ENCODE measurements around the gene ASPG. TPM values are rescaled to one million over a fixed set of nuclear protein-coding genes. Genes with fewer than 3 reads are reported as not detected.

ASPG gene
- total RNA-seq, 1 experiment from 2014 or later: not detected

DNA sequence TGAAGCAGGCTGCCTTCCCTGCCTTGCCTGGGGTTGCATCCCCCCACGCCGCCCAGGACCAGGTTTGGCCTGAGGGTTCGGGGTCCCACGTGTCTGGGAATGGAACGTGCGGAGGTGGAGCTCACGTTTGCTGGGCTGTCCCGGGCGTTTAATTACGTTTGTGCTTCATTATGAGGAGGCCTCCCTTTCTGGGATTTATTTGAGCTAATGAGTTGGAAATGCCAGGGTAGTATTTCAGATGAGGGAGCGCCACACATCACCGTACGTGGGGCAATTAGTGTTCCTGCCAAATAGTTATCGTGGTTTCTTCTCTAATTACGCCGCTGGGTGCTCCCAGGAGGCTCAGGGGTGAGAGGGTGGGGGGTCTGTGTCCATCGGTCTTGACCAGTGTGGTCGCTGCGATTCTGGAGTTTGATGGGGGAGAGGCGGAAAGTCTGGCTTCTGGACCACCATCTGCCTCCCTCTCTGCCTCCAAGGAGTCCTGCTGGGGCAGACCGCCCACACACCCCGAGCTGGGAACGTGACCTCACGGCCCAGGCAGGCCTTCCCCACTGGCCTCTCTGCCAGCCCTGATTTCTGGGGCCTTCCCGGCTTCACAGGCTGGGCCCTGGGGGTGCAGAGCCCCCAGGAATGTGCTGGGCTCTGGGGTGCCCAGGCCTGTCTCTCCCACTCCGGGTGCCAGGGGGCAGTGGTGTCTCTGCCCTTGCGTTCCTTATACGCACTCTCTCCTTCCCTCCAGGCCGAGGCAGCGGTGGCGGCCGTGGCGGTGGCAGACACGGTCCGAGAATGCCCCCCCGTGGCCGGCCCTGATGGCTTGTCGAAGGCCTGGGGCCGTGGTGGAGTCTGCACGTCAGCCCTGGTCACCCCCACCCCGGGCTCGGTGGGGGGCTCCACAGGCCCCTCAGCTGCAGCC is 71.8 kb downstream of the ASPG start:
- H3K9me3 ChIP-seq (replicated peaks): no peaks in the 10 kb centered on the region
- H3K27me3 ChIP-seq (replicated peaks): no peaks in the 10 kb centered on the region
- H3K4me3 ChIP-seq: no peak overlapping the region
- no peaks in the 10 kb centered on the region for H3K4me1 ChIP-seq (replicated peaks)
- H3K36me3 ChIP-seq: no peaks in the 10 kb centered on the region
- no peak for DNase-seq (ENCODE audit: low read depth in 1 of 2, low spot score in 2 of 2)
- H3K27ac ChIP-seq: no peak overlapping the region

DNA sequence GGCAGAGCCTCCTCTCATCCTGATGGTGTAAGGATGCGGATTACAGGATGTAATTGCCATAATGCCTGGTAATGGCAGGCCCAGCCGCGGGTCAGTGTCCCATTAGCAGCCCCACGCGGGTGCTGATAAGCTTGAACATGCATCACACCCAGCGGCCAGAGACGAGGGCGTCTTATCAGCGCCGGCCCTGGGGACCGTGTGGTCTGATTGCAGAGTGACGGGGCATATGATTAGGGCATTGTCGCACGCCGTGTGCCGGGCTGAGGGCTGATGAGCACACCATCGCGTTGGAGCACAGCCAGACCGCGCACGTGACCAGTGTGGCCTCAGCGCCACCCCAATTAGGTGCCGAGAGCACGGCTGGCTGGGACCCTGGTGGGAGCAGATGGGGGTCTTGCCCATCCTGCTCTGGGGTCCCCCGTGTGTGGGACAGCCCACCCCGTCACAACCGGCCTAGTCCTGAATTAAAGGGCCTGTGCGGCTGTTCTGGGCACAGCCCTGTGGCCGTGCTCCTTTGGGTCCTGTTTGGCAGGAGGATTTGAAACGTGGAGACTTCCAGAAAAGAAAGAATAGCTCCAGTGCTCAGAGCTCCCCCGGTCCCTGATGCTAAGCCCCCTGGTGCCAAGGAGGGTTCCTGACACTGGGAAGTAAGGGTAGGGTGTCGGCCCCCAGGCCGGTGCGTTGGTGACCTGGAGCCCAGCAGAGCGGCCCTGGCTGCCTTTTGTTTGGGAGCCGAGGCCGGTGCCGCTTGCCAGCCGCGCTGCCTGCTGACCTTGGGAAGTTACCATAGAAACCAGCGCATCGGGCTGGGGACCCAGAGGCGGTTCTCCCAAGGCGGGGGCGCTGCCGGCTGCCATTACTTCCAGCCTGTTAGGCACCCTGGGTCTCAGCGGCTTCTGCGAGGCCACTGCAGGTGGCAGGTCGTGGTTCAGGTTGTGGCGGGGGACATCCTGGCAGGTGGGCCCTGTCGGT is 73.6 kb downstream of the ASPG start:
- H3K36me3 ChIP-seq: no peaks in the 10 kb centered on the region
- DNase-seq (ENCODE audit: low read depth in 1 of 2, low spot score in 2 of 2): no peak
- H3K9me3 ChIP-seq (replicated peaks): no peaks in the 10 kb centered on the region
- no peak overlapping the region for H3K27ac ChIP-seq
- H3K27me3 ChIP-seq (replicated peaks): no peaks in the 10 kb centered on the region
- no peak overlapping the region for H3K4me3 ChIP-seq
- H3K4me1 ChIP-seq (replicated peaks): no peaks in the 10 kb centered on the region

DNA sequence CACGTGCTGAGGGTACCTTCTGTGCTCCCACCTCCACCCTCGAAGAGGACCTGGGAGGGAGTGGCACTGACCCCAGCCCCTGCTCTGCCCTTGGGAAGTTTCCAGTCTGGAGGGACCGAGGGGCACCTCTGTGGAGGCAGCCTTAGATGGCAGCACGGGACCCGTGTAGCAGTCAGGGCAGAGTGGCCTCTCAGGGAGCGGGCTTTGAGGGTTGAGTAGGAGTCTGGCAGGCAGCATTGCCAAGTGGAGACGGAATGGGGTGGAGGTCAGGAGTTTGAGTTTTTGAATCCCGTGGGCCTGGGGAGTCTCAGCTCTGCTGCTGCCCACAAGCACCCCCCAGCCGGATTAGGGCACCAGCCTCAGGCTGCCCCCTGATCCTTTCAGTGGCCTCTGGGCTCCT is 74.5 kb downstream of the ASPG start:
- Histone ChIP-seq H3K27ac (no peak overlapping the region), H3K4me3 (no peak overlapping the region), H3K9me3 (replicated peaks) (no peaks in the 10 kb centered on the region), H3K36me3 (no peaks in the 10 kb centered on the region), H3K27me3 (replicated peaks) (no peaks in the 10 kb centered on the region), H3K4me1 (replicated peaks) (no peaks in the 10 kb centered on the region)
- DNase-seq (ENCODE audit: low read depth in 1 of 2, low spot score in 2 of 2): no peak

DNA sequence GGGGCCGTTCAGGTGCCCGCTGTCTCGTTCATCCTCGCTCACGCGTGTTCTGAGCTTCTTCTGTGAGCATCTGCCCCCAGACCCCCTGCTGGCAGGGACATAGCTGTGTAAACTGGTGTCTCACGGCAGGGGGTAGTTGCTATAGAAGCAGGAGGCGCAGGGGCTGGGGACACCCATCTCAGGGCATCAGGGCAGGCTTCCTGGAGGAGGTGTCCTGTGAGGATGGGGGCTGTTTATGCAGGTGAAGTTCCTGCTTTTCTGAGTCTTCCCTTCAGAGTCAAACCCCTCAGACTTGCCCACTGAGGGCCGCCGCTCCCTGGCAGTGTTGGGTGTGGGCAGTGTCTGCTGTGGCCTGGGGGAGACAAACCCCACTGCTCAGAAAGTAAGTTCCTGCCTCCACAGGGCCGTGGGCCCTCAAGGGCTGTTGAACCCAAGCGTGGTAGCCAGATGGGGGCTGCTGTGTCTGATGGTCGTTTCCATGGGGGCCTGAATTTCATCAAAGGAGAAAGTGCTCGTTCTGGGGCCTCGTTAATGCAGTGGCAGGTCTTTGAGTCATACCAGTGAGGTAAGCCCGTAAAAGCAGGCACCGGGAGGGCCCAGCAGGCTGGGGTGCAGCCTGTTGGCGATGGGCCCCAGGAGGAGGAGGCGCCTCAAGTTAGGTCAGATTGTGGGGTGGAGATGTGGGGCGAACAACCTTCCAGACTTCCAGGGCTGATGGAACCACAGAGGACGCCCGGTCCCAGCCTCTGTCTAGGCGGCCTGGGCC is 76.3 kb downstream of the ASPG start:
- Histone ChIP-seq H3K27ac (no peak overlapping the region), H3K9me3 (replicated peaks) (no peaks in the 10 kb centered on the region), H3K27me3 (replicated peaks) (no peaks in the 10 kb centered on the region), H3K36me3 (no peaks in the 10 kb centered on the region), H3K4me3 (no peak overlapping the region), H3K4me1 (replicated peaks) (no peaks in the 10 kb centered on the region)
- DNase-seq (ENCODE audit: low read depth in 1 of 2, low spot score in 2 of 2): no peak

DNA sequence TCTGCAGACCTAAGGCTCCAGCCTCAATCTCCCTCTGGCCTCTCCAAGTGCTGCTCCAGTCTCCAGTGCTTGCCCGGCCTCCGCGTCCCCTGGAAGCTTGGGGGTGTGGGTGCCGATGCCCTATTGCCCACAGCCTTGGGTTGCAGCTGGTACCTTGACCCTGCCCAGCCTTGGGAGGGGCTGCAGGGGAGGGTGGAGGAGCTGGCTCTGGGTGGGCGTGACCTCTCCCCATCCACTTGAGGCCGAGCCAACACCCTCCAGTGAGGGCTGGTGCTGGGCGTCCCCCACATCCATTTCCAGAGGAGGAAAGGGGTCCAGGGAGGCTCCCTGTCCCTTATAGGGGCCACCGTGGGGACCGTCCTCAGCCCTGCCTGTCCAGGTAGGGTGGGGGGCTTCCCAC is 77.0 kb downstream of the ASPG start:
- Histone ChIP-seq H3K27ac (no peak overlapping the region), H3K4me1 (replicated peaks) (no peaks in the 10 kb centered on the region), H3K27me3 (replicated peaks) (no peaks in the 10 kb centered on the region), H3K36me3 (no peaks in the 10 kb centered on the region), H3K9me3 (replicated peaks) (no peaks in the 10 kb centered on the region), H3K4me3 (no peak overlapping the region)
- no peak for DNase-seq (ENCODE audit: low read depth in 1 of 2, low spot score in 2 of 2)

DNA sequence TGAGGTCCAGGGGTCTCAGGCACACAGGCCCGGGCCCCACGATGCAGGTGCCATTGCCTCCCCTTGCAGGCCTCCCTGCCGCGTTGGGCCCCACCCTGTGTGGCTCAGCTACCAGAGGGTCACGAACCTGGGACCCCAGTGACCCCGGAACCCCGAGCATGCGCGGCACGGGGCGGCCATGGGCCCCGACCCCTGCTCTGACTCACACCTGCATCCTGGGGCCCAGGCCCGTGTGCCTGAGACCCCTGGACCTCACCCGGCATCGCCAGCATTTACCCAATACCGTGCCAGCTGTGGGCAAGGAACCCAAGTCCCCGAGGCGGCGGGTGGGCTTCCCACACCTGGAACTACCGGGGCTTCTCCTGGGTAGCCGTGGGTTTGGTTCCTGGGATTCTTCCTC is 78.0 kb downstream of the ASPG start:
- no peaks in the 10 kb centered on the region for H3K4me1 ChIP-seq (replicated peaks)
- no peaks in the 10 kb centered on the region for H3K36me3 ChIP-seq
- no peaks in the 10 kb centered on the region for H3K9me3 ChIP-seq (replicated peaks)
- no peaks in the 10 kb centered on the region for H3K27me3 ChIP-seq (replicated peaks)
- H3K4me3 ChIP-seq: no peak overlapping the region
- DNase-seq (ENCODE audit: low read depth in 1 of 2, low spot score in 2 of 2): no peak
- no peak overlapping the region for H3K27ac ChIP-seq

DNA sequence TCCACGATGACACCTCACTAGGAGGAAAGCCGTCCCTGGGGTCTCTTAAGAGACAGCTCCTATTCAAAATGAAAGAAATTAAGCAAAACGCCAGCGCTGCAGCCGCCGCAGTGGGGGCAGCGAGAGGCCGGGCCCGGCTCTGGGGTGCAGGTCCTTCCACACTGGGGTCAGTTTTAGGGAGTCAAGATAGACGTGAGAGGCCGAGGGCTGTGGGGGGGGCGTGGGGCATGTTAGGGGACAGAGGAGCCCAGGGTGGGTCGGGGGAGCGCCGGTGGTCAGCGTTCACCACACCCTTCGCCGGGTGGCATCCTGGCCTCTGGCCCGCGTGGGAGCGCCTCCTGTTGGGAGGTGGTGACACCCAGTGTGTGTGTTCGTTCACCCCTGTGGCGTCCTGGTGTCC is 78.5 kb downstream of the ASPG start:
- Histone ChIP-seq H3K4me3 (no peak overlapping the region), H3K4me1 (replicated peaks) (no peaks in the 10 kb centered on the region), H3K9me3 (replicated peaks) (no peaks in the 10 kb centered on the region), H3K27ac (no peak overlapping the region), H3K27me3 (replicated peaks) (no peaks in the 10 kb centered on the region), H3K36me3 (no peaks in the 10 kb centered on the region)
- no peak for DNase-seq (ENCODE audit: low read depth in 1 of 2, low spot score in 2 of 2)

DNA sequence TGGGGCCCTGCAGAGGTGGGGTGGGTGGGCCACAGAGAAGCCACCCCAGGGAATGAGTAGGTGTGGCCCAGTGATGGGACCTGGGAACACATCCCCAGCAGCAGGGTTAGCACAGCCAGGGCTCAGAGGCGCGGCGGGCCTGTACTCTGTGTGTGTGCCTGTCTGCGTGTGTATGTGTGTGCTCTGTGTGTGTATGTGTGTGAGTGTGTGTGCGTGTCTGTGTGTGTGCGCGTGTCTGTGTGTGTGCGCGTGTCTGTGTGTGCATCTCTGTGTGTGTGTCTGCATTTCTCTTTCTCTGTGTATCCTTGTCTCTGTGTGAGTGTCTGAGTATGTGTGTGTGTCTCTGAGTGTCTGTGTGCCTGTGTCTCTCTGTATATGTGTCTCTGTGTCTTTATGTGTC is 79.0 kb downstream of the ASPG start:
- no peaks in the 10 kb centered on the region for H3K9me3 ChIP-seq (replicated peaks)
- no peak overlapping the region for H3K4me3 ChIP-seq
- H3K4me1 ChIP-seq (replicated peaks): no peaks in the 10 kb centered on the region
- H3K36me3 ChIP-seq: no peaks in the 10 kb centered on the region
- no peak overlapping the region for H3K27ac ChIP-seq
- no peaks in the 10 kb centered on the region for H3K27me3 ChIP-seq (replicated peaks)
- no peak for DNase-seq (ENCODE audit: low read depth in 1 of 2, low spot score in 2 of 2)

Other genes starting within 250 kb of the ASPG start
- gene PPP1R13B, start 238.1 kb upstream of the ASPG start, total RNA-seq (2014; rRNA removed; shearing (Covaris generic)): 1.2 and 3.0 TPM in 2 replicates
- gene TDRD9, start 157.2 kb upstream of the ASPG start, total RNA-seq (2014; rRNA removed; shearing (Covaris generic)): 2.2 and 4.1 TPM in 2 replicates
- not detected in 2 replicates for gene RD3L, start 143.2 kb upstream of the ASPG start, total RNA-seq (2014; rRNA removed; shearing (Covaris generic))
- 0.05 TPM in 1 of 2 replicates, not detected in the other for gene KIF26A, start 52.9 kb downstream of the ASPG start, total RNA-seq (2014; rRNA removed; shearing (Covaris generic))

Data from SJSA1 (cell line).